ENCODE results near the gene NPTX1.

The NPTX1 gene

DNA sequence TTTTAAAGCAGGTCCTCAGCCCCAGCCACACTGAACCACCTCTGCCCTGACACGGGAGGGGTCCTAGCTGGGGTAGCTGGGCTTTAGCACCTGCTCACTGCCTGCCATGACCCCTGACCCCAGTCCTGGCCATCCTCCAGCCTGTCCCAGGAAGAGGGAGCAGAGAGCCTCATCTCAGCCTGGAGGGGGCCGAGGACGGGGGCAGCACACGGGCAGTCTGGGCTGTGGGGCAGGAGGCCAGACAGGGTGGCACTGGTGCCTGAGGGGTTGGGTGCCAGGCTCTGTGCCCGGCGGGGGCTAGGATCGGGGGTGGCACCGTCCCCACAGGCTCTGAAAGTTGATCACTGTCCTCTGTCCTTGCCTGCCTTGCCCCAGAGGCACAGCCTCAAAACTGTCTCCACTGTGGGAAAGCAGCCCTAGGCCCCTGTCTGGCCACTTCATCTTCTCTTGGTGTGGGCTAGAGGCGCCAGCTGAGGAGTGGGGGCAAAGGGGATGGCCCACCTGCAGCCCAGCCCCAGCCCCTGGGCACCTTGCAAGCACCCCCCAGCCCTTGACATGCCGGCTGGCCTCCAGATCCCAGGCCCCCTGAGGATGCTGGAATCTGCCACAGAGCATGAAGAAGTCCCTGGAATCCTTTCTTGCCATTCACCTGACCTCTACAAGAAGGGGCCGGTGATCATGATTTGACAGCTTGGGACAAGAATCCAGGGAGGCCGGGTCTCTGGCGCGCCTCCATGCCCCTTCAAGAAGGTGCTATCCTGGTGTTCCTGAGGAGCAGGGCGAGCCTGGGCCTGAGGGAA, 45.8 kb downstream of the NPTX1 start:
- Histone ChIP-seq H2BK5ac (ENCODE audit: low read depth, low read length, poor library complexity, severe bottlenecking) (no peak overlapping the region), H3K9me3 (ENCODE audit: control insufficient read depth, low read length) (no peaks in the 10 kb centered on the region), H3K4ac (ENCODE audit: low read depth in 1 of 2, low read length in 2 of 2) (no peak overlapping the region), H3K4me3 (ENCODE audit: insufficient read depth in 1 of 2, low read depth in 1 of 2, low read length in 2 of 2) (no peak overlapping the region), H3K14ac (ENCODE audit: low read length in 2 of 2) (no peak overlapping the region), H2AK5ac (ENCODE audit: low read length, severe bottlenecking) (no peak overlapping the region), H3K9ac (ENCODE audit: low read length) (no peak overlapping the region), H3K4me1 (ENCODE audit: control insufficient read depth, insufficient read depth, low read depth, low read length) (peaks cover 2% of the 10 kb centered on the region), H2BK120ac (ENCODE audit: low read depth, low read length) (no peak overlapping the region), H2BK12ac (ENCODE audit: low read length in 2 of 2) (no peak overlapping the region), H3K18ac (ENCODE audit: low read depth in 1 of 2, low read length in 2 of 2) (no peak overlapping the region), H3K27ac (ENCODE audit: low read length, poor library complexity, severe bottlenecking) (no peak overlapping the region), H3K36me3 (ENCODE audit: control insufficient read depth in 1 of 2, insufficient read depth in 2 of 2, low read depth in 1 of 2, low read length in 2 of 2) (peaks cover 10 to 17% of the 10 kb centered on the region in 2 experiments), H2BK15ac (ENCODE audit: low read depth, poor library complexity, severe bottlenecking) (no peak overlapping the region), H4K8ac (ENCODE audit: low read length) (no peak overlapping the region), H3K27me3 (ENCODE audit: control insufficient read depth in 1 of 2, insufficient read depth in 1 of 2, low read length in 2 of 2) (peaks cover 0 to 13% of the 10 kb centered on the region in 2 experiments), H2AFZ (ENCODE audit: low read depth, low read length) (no peak overlapping the region), H3K23ac (ENCODE audit: low read length in 2 of 2) (no peak overlapping the region), H3K79me1 (replicated peaks; ENCODE audit: low read length, poor library complexity, severe bottlenecking) (no peaks in the 10 kb centered on the region), H4K91ac (ENCODE audit: low read length) (no peak overlapping the region), H3K4me2 (ENCODE audit: low read length, poor library complexity, severe bottlenecking) (no peak overlapping the region)
- 81% methylated on average over 15 of the region's 15 CpGs for WGBS
- no peak for DNase-seq

DNA sequence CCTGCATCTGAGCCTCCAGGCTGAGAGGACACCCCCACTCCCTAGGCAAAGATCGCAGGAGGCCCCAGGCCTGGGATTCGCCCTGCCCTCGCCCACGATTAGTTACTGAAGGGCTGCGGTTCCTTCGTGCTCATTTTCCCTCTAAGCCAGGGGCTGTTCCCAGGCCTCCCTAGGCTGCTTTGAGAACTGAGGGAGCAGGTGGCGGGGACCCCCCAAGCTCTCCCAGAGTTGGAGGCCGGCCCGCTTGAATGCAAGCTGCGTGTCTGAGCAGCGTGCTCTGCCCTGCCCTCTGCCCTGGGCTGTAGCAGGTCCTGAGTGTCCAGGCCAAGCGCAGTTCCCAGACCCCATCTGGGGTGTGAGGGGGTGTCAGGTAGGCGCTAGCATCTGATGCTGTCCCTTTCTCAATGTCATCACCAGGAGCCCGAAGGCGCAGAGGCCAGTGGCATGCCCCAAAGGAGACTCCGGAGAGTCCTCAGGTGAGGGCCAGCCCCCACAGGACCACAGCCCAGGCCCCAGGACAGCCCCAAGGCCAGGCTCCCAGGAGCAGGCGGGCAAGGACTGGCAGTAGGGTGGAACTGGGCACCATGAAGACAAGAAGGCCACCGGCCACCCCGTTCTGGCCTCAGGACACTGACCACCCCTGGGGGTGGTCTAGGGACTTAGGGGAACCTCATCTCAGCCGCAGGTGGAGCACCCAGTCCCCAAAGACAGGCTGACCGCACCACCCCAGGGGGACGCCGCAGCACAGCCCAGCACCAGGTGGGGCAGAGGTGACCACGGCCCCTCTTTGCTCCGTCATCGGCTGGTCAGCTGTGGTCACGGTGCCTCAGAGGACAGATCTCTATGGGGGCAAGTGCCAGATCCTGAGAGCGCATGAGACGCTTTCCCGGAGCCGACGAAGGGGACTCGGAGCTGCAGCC, 46.8 kb downstream of the NPTX1 start:
- H3K27ac ChIP-seq (ENCODE audit: low read length, poor library complexity, severe bottlenecking) = no peak overlapping the region
- H3K23ac ChIP-seq (ENCODE audit: low read length in 2 of 2) = no peak overlapping the region
- H3K4me1 ChIP-seq (ENCODE audit: control insufficient read depth, insufficient read depth, low read depth, low read length) = peaks cover 7% of the 10 kb centered on the region

DNA sequence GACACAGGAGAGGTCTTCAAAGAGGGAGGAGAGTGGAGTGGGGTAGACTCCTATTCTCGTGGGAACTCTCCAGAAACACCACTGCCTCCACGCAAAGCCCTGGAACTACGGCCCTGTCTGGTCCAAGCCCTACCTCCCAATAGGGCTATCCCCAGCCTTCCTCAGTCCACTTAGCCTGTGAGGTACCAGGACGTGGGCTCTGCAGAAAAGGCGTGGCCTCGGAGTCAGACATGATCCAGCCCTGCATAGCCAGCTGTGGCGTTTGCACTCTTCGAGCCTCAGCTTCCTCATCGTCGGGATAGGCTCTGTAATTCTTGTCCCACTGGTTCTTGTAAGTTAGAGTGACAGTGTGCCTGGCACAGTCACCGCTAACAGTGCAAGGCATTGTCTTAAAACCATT, 47.6 kb downstream of the NPTX1 start:
- no peak overlapping the region for H2BK15ac ChIP-seq (ENCODE audit: low read depth, poor library complexity, severe bottlenecking)
- no peak overlapping the region for H4K8ac ChIP-seq (ENCODE audit: low read length)
- H2BK120ac ChIP-seq (ENCODE audit: low read depth, low read length) = no peak overlapping the region
- 77% methylated on average over 10 of the region's 11 CpGs for WGBS
- no peak overlapping the region for H3K18ac ChIP-seq (ENCODE audit: low read depth in 1 of 2, low read length in 2 of 2)
- no peak overlapping the region for H3K14ac ChIP-seq (ENCODE audit: low read length in 2 of 2)
- peaks cover 10 to 17% of the 10 kb centered on the region in 2 experiments for H3K36me3 ChIP-seq (ENCODE audit: control insufficient read depth in 1 of 2, insufficient read depth in 2 of 2, low read depth in 1 of 2, low read length in 2 of 2)
- no peaks in the 10 kb centered on the region for H3K9me3 ChIP-seq (ENCODE audit: control insufficient read depth, low read length)
- no peak overlapping the region for H3K4ac ChIP-seq (ENCODE audit: low read depth in 1 of 2, low read length in 2 of 2)
- peaks cover 0 to 12% of the 10 kb centered on the region in 2 experiments for H3K27me3 ChIP-seq (ENCODE audit: control insufficient read depth in 1 of 2, insufficient read depth in 1 of 2, low read length in 2 of 2)
- H2AK5ac ChIP-seq (ENCODE audit: low read length, severe bottlenecking) = no peak overlapping the region
- H2AFZ ChIP-seq (ENCODE audit: low read depth, low read length) = no peak overlapping the region
- no peak overlapping the region for H3K4me3 ChIP-seq (ENCODE audit: insufficient read depth in 1 of 2, low read depth in 1 of 2, low read length in 2 of 2)
- no peak for DNase-seq
- H4K91ac ChIP-seq (ENCODE audit: low read length) = no peak overlapping the region
- no peak overlapping the region for H3K27ac ChIP-seq (ENCODE audit: low read length, poor library complexity, severe bottlenecking)
- no peak overlapping the region for H3K9ac ChIP-seq (ENCODE audit: low read length)
- no peak overlapping the region for H2BK5ac ChIP-seq (ENCODE audit: low read depth, low read length, poor library complexity, severe bottlenecking)
- H3K4me2 ChIP-seq (ENCODE audit: low read length, poor library complexity, severe bottlenecking) = no peak overlapping the region
- no peak overlapping the region for H3K23ac ChIP-seq (ENCODE audit: low read length in 2 of 2)
- H2BK12ac ChIP-seq (ENCODE audit: low read length in 2 of 2) = no peak overlapping the region
- H3K79me1 ChIP-seq (replicated peaks; ENCODE audit: low read length, poor library complexity, severe bottlenecking) = no peaks in the 10 kb centered on the region
- peaks cover 7% of the 10 kb centered on the region for H3K4me1 ChIP-seq (ENCODE audit: control insufficient read depth, insufficient read depth, low read depth, low read length)

More for the DNA sequence above, 46.8 kb downstream of the NPTX1 start:
- Histone ChIP-seq H3K18ac (ENCODE audit: low read depth in 1 of 2, low read length in 2 of 2) (no peak overlapping the region), H3K36me3 (ENCODE audit: control insufficient read depth in 1 of 2, insufficient read depth in 2 of 2, low read depth in 1 of 2, low read length in 2 of 2) (peaks cover 10 to 17% of the 10 kb centered on the region in 2 experiments), H3K4me3 (ENCODE audit: insufficient read depth in 1 of 2, low read depth in 1 of 2, low read length in 2 of 2) (no peak overlapping the region), H2BK5ac (ENCODE audit: low read depth, low read length, poor library complexity, severe bottlenecking) (no peak overlapping the region), H3K9me3 (ENCODE audit: control insufficient read depth, low read length) (no peaks in the 10 kb centered on the region), H2BK120ac (ENCODE audit: low read depth, low read length) (no peak overlapping the region), H4K91ac (ENCODE audit: low read length) (no peak overlapping the region), H3K79me1 (replicated peaks; ENCODE audit: low read length, poor library complexity, severe bottlenecking) (no peaks in the 10 kb centered on the region), H2BK12ac (ENCODE audit: low read length in 2 of 2) (no peak overlapping the region), H3K14ac (ENCODE audit: low read length in 2 of 2) (no peak overlapping the region), H3K27me3 (ENCODE audit: control insufficient read depth in 1 of 2, insufficient read depth in 1 of 2, low read length in 2 of 2) (peaks cover 0 to 14% of the 10 kb centered on the region in 2 experiments), H2BK15ac (ENCODE audit: low read depth, poor library complexity, severe bottlenecking) (no peak overlapping the region), H3K4ac (ENCODE audit: low read depth in 1 of 2, low read length in 2 of 2) (no peak overlapping the region), H3K9ac (ENCODE audit: low read length) (no peak overlapping the region), H4K8ac (ENCODE audit: low read length) (no peak overlapping the region), H2AFZ (ENCODE audit: low read depth, low read length) (no peak overlapping the region), H2AK5ac (ENCODE audit: low read length, severe bottlenecking) (no peak overlapping the region), H3K4me2 (ENCODE audit: low read length, poor library complexity, severe bottlenecking) (no peak overlapping the region)
- DNase-seq = no peak
- WGBS = 93% methylated on average over 32 of the region's 33 CpGs

DNA sequence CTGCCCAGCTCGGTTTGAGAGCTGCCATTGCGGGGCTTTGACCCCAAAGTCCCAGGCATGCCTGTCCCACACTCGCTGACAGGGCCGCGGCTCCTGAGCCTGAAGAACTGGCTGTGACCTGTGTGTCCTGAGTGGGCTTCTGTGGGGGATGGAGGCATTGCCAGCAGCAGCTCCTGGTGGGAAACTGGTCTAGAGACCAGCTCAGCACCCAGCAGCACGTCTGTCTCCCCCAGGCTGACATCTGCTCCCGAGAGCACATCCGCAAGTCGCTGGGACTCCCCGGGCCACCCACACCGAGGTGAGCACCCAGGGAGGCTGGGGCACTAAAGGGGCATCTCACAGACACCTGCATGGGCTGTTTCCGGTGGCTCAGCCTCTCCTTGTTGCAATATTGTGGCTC, 48.0 kb downstream of the NPTX1 start:
- 93% methylated on average over 11 of the region's 12 CpGs for WGBS
- H3K27me3 ChIP-seq (ENCODE audit: control insufficient read depth in 1 of 2, insufficient read depth in 1 of 2, low read length in 2 of 2) = peaks cover 0 to 12% of the 10 kb centered on the region in 2 experiments
- H4K8ac ChIP-seq (ENCODE audit: low read length) = no peak overlapping the region
- H3K4ac ChIP-seq (ENCODE audit: low read depth in 1 of 2, low read length in 2 of 2) = no peak overlapping the region
- no peaks in the 10 kb centered on the region for H3K9me3 ChIP-seq (ENCODE audit: control insufficient read depth, low read length)
- peaks cover 7% of the 10 kb centered on the region for H3K4me1 ChIP-seq (ENCODE audit: control insufficient read depth, insufficient read depth, low read depth, low read length)
- no peak overlapping the region for H3K4me2 ChIP-seq (ENCODE audit: low read length, poor library complexity, severe bottlenecking)
- no peak overlapping the region for H3K4me3 ChIP-seq (ENCODE audit: insufficient read depth in 1 of 2, low read depth in 1 of 2, low read length in 2 of 2)
- H4K91ac ChIP-seq (ENCODE audit: low read length) = peak overlapping the region; percentile 52
- H3K18ac ChIP-seq (ENCODE audit: low read depth in 1 of 2, low read length in 2 of 2) = no peak overlapping the region
- no peak overlapping the region for H3K9ac ChIP-seq (ENCODE audit: low read length)
- peaks cover 10 to 17% of the 10 kb centered on the region in 2 experiments for H3K36me3 ChIP-seq (ENCODE audit: control insufficient read depth in 1 of 2, insufficient read depth in 2 of 2, low read depth in 1 of 2, low read length in 2 of 2)
- H2BK5ac ChIP-seq (ENCODE audit: low read depth, low read length, poor library complexity, severe bottlenecking) = no peak overlapping the region
- H3K79me1 ChIP-seq (replicated peaks; ENCODE audit: low read length, poor library complexity, severe bottlenecking) = no peaks in the 10 kb centered on the region
- H2BK15ac ChIP-seq (ENCODE audit: low read depth, poor library complexity, severe bottlenecking) = no peak overlapping the region
- H3K23ac ChIP-seq (ENCODE audit: low read length in 2 of 2) = no peak overlapping the region
- no peak overlapping the region for H2BK12ac ChIP-seq (ENCODE audit: low read length in 2 of 2)
- no peak overlapping the region for H3K14ac ChIP-seq (ENCODE audit: low read length in 2 of 2)
- no peak overlapping the region for H2AFZ ChIP-seq (ENCODE audit: low read depth, low read length)
- no peak overlapping the region for H2BK120ac ChIP-seq (ENCODE audit: low read depth, low read length)
- DNase-seq = no peak
- H2AK5ac ChIP-seq (ENCODE audit: low read length, severe bottlenecking) = no peak overlapping the region
- no peak overlapping the region for H3K27ac ChIP-seq (ENCODE audit: low read length, poor library complexity, severe bottlenecking)

Measured in mesenchymal stem cell (in vitro differentiated cells and primary cell).